Glomerular visceral epithelial cell (primary cell): ENCODE results near the gene KCNN3.

Source experiments
- DNase-seq: peaks from one replicate; pipeline ENCODE4 v3.0.0-alpha.2; 2016; ENCODE audit errors: extremely low spot score

Gene KCNN3

DNA sequence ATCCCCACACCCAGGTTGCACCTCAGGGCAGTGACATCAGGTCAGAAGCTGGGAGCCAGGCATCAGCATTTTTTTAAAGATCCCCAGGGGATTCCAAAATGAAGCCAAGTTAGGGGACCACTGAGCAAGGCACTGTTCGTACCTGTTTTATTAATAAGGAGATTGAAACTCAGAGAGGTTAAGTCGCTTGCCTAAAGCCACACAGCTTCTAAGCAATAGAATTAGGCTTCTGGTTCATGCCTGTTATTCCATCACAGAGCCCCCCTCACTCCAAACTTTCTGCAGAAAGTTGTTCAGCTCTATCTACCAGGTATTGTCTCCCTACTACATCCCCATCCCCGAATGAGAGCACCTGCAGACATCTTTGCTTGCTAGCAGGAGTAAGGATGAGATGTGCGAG lies 28.7 kb downstream of the KCNN3 start:
- no peak for DNase-seq

DNA sequence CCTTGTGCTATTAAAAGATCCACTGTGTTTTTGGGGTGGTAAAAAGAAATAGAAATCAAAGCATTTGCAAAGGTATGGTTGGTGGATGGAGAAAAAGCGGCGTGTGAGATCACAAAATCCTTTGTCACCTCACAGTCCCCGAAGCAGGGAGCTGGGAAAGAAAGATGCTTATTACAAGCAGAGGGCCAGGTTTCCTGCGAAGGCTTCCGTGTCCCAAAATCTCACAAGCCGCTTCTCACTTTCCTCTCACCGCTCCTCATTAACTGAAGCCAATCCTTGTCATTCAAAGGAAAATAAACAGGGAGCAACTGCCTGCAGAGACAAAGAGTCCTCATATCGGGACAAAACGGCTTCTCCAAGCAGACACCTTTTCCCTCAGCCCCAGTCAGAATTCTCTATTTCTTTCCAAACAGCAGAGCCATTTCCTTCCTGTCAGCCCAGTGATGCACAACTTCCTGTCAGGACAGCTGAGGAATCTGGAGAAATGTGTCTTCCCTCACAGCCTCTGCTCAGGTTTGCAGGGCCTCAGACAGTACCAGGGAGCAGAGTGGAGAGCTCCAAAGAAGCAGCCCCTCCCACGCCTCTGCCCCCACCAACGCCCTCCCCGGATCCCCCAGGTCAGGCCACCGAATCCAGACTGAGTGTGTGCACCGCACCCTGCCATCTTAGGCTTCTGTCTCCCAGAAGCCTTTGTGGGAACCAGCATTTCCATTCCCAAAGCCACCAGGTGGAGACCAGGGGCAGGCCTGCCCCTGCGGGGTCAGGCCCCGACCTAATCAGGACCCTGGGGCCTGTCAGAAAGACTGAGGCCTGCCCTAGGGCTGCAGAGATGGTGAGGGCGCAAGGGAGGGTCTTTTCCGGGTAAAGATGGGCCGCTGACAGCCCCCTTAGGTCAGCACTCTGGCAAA lies 29.6 kb downstream of the KCNN3 start:
- DNase-seq = no peak

DNA sequence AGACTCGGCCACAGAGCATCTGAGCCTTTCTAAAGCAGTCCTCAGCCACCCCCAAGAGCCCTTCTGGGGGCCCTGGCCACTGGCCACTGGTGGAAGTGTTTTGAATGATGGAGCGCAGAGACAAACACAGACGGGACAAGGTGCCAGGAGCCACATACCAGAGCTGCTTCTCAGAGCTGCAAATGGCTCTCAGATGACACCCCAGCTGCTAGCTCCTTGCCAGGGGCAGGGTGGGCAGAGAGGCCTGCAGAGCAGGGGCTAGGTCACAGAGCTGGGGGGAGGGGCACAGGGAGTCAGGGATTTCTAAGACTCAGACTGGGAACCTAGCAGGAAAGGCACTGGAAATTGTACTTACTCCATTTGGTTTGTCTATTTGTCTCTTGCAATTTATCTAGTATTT lies 30.4 kb downstream of the KCNN3 start:
- no peak for DNase-seq

DNA sequence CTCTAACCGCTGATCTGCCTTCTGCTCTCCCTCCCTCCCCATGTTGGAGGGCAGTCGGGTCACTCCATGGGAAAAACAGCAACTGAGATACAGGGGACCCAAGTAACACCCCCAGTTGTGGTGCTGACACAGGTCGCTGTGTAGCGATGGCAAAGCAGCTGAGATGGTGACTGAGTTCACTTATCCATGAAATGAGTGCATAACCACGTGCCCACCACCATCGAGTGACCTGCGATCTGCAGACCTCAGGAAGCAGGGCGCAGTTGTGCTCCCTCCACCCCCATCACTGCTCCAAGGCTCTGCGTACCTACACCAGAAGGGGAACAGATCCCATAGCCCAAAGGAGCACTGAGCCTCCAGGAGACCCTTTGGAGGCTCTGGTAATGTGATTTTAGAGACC lies 31.1 kb downstream of the KCNN3 start:
- DNase-seq = no peak

DNA sequence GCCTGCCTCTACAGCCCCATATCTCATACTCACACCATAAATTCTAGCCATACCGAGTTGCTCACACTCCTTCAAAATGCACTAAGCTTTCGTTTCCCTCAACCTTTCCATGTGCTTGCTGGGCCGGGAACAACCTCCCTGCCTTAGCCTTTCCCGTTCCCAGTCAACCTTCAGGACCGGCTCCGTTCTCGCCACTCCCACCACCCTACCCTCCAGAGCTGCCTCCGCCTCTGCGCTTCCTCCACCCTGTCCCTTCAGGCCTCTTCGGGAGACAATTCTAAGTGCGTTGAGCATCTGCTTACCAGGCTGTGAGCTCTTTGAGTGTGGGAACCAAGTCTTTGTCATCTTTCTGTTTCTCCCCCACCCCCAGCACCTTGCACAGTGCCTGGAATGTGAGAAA lies 31.6 kb downstream of the KCNN3 start:
- no peak for DNase-seq

DNA sequence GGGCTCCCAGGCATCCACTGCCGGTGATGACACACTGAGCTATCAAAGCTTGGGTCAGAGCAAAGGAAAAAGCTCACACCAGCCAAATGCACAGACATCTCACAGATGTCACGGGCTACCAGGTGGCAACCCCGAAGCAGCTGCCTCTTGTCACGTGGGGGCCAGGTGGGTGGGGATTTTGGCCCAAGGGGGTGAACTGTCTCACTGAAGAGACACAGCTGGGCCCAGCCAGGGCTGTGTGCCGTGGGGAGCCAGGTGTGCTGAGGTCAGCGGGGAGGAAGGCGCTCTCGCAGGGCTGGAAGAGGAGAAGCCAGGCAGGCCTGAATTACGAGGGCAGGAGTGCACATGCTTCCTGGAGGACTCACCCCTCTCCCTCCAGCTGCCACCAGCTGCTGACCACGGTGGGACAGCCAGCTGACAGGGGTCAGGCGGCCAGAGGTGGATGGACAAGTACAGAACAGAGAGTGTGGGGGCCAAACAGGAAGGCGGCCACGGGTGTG lies 32.4 kb downstream of the KCNN3 start:
- DNase-seq = no peak

DNA sequence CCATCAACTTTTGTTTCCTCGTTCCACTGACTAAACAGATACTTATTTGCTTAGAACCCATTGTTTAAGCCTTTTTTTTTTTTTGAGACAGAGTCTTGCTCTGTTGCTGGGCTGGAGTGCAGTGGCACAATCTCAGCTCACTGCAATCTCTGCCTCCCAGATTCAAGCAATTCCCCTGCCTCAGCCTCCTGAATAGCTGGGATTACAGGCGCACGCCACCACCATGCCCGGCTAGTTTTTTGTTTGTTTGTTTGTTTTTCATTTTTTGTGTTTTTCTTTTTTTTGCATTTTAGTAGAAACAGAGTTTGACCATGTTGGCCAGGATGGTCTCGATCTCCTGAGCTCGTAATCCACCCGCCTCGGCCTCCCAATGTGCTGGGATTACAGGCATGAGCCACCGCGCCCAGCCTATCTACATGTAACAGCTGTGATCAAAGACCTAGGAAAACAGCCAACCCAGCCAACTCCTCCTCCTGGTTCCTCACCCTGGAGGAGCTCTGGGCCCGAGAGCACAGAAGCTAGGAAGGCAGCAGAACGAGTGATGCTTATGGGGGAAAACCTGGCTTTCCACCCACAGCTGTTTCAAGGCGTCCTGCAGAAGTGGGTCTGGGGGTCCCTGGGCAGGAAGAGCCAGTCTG lies 32.9 kb downstream of the KCNN3 start:
- no peak for DNase-seq

DNA sequence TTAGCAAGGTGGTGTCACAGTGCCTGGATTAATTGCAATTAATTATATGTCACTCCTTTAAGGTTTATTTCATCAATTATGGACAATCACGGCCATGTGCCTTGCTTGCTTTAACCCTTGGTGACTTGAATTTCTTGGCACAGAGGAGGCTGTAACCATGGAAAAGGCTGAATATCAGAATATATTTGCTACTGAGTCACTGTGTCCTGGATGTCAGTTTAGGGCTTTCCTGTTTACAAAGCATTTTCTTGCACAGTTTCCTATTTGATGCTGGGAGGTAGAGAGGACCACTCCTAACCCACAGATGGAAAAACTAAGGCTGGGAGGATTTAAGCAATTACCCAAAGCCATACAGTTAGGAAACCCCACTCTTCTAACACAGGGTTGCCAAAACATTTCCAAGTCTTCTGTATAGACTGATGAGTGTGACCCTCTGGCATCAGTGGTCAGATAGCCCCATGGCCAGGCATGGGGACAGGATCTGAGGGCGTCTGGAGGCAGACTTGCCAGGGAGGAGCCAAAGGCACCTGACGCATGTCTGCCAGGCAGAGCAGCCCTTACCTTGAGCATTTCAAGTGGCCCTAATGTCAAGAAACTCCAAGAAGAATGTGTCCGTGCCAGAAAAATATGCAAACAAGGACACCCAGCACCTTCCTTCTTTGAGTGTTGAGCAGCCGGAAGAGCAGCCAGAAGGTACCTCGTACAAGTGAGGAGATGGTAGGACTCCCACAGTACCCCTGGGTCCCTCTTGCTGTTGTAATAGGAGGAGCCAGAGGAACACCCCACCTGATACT lies 34.4 kb downstream of the KCNN3 start:
- no peak for DNase-seq

DNA sequence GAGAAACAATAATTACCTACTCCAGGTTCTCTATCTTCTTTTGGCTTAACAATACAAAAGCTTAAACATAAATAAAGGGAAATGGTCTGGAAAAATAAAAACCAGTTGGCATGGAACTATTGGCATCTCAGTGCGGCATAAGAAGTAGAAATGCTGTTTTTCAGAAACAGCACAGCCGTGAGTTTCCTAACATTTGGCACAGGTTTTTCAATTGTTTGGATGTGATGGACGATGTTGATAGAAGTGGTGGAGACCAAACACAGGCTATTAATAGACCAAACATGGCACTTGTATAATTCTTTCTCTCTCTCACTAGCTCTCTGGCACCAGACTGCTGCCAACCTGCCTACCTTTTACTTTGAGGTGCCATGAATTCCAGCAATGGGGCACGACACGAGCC lies 36.2 kb downstream of the KCNN3 start:
- no peak for DNase-seq

DNA sequence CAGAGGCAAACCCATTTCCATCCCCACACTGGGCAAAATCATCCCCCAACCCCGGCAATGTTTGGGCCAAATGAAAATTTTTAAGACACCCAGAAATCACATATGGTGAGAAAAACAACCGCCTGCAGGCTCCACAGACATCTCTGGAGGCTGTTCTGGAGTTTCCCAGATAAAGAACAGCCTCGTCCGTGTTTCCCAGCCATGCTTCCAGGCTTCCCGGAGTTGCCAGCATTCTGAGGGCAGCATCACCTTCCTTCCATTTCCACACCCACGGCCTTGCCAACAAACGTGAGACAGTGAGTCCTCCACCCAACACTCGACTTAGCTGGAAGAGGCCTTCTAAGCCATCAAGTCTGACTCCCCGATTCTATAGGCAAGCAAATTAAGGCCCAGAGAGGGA lies 36.9 kb downstream of the KCNN3 start:
- no peak for DNase-seq

DNA sequence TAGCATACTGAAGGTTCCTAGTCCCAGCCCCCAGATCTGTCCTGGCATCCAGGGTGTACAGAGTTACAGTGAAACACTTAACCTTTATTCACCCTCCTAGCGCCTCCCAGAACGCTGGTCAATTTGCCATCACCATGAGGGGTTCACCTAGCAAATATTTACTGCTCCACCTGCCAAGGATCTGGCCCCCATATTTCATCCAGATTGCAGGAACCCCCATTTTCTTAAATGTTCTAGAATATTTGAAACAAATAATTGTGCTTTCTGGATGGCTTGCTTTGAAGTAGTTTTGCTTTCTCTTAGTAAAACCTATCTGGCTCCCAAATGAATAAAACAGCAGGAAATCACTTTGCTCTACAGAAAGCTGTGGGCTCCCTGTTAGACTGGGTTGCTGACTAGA lies 37.7 kb downstream of the KCNN3 start:
- DNase-seq = no peak

DNA sequence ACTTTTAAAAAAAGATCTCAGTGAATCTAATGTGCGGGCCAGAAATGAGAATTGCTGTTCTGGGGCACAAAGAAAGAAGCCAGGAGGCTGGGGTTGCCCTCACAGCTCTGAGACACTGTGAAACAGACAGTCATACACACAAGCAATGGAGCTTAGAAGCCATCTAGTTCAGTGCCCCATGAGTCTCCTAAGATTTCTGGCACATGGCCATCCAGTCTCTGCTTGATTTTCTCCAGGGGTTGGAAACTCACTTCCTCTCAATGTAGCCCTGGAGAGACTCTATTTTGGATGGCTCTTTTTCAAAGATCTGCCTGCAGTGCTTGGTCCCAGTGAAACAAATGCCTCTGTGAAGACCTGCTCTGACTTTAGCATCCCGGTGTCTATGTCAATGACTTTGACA lies 38.6 kb downstream of the KCNN3 start:
- DNase-seq = no peak

DNA sequence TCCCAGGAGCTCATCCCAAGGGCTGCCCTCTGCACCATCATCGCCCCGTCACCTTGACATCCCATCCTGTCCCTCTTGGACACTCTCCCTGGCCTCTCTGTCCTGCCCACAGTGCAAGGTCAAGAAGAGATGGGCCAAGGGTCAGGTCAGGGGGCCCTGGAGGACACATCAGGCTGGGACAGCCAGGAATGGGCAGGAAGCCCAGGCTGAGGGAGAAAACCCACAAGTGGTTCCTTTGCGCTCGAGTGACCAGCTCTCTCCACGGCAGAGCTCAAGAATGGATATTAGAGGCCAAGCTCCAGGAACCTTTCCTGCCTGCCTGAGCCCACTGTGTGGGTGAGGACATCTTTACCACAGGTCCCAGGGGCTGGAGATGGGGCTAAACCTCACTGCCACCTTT lies 41.0 kb downstream of the KCNN3 start:
- no peak for DNase-seq

DNA sequence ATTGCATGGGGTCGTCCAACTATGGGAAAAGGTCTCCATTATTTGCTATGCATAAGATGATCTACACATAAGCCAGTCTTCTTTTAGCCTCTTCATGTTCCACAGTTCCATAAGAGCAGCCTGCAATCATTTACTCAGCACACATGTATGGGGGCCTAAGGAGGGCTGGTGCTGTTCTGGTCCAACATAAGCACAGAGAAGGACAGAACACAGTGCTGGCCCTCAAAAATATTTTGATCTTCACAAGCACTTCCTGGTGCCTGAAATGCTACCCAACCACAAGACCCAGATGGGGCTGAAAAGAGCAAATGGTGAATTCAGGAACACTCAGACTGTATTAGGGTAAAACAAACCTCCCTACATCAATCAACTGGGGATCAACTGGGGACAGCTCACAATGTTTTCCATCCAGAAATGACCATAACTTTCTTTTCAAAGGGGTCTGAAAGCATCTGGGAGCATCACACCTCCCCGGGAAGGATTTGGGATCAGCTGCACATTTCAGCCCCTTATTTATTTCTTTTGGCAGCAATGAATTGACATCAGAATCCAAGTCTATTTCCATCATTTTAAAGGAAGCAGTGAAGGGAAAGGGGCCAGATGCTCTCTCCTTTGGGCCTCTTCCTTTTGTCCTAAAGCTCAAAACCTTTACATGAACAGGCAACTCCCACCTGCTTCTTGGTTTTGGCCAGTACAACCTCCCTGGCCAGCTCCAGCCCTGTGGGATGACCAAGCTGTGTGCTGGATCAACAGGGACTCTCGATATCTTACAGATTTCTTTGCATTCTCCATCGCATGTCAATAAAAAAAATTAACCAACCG lies 45.7 kb downstream of the KCNN3 start:
- DNase-seq = no peak

DNA sequence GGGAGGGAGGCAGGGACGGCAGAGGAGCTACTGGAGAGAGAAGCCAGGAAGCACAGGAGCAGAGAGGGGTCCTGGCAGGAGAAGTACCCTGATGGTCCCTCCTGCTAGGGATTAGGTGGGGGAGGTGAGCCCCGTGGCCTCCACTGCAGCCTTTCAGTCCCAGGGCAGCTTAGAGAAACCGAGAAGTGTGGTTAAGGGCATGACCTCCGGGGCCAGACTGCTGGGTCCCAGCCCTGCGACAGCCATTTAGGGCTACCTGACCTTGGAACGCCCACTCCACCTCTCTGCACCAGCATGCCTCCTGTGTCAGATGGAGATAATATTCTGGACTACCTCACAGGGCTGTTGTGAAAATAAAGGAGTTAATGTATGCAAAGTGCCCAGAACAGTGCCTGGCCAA lies 47.4 kb downstream of the KCNN3 start:
- no peak for DNase-seq

DNA sequence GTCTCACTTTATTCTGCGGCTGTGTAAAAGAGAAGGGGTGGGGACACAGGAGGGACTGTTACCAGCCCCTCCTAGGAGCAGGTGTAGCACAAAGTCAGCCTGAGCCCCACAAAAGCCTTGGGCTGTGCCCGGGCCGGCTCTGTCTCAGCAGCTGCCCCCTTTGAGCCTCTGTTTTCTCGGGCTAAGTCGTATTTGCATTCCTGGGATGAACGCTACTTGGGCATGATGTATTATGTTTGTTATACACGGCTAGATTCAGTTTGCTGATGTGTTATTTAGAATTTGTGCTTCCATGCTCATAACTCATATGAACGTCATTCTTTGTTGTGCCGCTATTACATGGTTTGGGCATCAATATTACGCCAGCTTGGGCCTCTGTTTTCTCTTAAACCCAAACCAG lies 47.8 kb downstream of the KCNN3 start:
- DNase-seq = no peak

DNA sequence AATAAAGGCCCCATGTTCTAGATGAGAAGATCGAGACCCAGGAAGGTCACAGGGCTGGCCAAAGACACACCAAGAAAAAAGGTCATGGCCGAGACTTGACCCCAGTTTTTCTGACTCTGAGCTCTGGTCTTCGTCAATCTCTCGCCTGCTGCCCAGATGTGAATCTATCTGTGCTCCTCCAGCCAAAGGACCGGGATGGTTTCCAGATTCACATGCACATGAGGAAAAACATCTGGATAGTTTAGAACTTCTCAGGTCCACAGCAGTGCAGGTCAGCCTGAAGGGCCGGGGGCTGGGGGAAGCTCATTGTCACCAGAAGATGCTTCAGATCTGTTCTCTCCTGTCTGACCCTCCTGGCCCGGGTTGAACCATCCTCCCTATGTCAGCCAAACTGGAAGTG lies 49.0 kb downstream of the KCNN3 start:
- DNase-seq = no peak

DNA sequence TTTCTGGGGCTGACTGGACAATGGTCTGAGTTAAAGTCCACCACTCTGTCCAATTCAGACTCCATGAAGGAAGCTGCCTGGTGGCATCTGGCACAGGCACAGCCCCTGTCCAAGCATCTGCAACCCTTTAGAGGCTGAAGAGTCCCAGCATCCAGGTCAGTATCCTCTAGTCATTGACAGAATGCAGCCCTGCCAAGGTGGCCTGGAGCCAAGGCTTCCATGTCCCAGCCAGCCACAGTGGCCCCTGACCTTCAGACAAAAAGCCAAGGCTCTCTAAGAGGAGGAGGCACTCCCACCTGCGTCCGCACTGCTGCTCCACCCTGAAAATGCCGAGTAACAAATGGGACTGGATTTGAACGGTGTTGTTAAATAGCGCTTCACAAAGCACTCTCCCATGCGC lies 49.4 kb downstream of the KCNN3 start:
- DNase-seq = no peak

DNA sequence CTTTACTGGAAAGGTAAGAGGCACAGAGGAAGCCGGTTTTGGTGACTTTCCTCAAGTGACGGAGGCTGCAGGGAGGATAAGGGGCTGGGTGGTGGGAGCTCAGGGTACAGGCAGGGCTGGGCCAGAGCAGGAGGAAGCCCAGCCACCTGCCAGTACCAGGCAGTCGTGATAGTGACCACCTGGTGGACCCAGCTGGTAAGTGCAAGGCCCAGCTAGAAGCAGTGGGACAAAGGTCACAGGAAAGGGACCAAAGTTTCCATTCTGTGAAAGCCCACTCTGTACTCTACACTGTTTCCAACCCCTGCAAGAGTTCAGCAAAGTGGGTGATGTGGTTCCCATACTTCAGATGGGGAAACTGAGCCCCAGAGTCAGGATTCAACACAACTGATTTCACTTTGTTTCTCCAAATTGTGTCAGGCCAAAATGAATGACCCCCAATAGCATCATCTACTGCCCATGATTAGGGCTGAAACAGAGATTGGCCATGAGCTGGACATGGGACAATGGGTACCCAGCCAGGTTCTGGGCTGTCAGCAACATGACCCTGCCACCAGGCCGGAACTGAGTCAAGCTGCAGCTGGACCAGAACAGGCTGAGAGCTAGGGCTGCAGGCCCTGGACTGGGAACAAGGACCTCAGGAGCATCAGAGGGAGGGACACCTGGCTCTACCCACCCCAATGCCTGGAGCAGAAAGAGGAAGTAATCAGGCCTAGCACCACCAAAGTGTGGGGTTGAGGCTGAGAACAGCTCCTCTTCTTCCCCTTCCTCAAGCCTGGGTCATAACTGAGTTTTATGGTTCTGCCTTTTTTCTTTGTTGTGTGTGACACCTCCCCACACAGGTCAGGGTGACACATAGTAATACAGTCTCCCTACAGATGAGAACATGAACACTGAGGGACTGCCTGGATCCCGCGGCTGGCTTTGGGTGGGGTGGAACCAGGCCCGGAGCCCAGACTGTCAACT lies 50.2 kb downstream of the KCNN3 start:
- peak; percentile 13 for DNase-seq

DNA sequence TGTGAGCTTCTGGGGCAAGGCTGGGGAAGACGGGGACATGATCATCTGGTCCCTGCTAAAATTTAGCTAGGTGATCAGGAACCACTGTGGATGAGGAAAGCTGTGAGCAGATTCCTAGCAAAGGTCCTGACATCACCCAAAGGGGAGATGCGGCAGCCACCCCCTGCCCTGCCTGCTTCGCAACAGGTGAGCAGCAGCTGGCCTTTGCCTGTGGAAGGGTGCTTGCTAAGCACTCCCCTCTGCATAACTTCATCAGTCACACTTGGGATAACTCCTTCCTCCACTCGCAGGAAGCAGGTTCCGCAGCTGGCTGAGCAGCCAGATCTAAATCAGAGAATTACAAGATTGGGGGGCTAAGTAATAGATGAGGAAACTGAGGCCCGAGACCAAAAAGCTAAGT lies 51.2 kb downstream of the KCNN3 start:
- DNase-seq = no peak
